Fibroblast of skin of abdomen (primary cell): ENCODE measurements around the gene EDDM3A.
"Not testable (repeated sequence)": the region's sequence is repeated elsewhere in the genome, so short reads cannot be mapped to it uniquely, and the experiment has no call there.

Experiments
- DNase-seq: peaks from one replicate; pipeline ENCODE4 v3.0.0-alpha.2; 2013

Gene EDDM3A

DNA sequence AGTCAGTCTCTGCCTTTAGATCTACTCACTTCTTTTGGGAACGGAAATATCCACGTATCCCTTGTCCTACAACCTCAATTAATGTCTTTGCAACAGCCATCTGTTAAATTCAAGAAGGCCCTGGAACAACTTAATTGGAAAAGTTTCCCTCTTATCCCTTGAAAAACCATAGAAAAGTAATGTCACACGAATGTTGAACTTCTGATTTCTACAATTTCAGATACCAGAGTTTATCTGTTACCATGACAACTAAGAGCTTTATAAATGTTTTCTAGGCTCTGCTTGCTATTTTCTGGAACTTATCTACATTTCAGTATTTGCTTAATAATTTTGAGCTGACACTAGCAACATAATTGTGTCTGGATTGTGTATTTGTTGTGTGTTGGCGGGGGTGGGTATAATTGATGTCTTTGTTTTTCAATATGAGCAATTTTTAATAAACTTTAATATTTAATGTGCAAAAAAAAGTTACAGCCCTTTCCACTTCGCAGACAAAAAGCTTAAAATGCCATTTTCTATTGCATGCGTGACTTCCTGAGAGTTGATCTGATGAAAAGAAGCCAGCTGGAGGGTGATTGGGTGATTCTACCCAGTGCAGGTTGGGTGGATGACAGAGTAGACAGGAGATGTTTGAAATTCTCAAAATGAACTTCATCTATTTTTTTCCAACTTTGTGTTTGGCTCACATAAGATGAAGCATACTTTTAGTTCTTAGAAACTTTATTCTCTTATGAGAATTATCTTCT is 11.8 kb upstream of the EDDM3A start:
- no peak for DNase-seq

DNA sequence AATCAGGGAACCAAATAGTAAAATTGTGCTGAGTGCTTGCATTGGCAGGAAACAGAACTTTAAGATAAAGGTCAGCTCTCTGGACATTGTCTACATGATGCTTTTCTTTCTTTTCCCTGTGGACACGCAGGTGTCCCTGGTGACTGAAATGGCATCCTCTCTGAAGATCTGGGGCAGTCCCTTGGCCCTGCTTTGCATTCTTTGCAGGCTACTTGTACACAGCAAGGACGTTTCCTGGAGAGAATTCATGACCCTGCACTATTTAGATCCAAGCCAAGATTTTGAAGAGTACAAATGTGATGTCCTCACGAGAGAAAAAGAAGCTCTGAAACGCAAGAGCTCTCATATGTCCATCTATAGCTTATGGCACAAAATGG is 11.3 kb upstream of the EDDM3A start:
- no peak for DNase-seq

DNA sequence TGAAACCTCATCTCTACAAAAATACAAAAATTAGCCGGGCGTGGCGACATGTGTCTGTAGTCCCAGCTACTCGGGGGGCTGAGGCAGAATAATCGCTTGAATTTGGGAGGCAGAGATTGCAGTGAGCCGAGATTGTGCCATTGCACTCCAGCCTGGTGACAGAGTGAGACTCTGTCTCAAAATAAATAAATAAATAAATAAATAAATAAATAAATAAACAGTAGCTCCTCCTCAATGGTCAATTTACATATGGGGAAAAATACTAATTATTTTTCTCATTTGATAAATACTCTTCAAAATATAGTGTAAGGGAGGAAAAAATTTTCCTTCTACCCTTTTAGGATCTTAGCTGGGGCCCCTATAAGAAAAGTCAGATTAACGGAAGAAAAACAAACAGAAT is 7.4 kb upstream of the EDDM3A start:
- DNase-seq = not testable (repeated sequence)

DNA sequence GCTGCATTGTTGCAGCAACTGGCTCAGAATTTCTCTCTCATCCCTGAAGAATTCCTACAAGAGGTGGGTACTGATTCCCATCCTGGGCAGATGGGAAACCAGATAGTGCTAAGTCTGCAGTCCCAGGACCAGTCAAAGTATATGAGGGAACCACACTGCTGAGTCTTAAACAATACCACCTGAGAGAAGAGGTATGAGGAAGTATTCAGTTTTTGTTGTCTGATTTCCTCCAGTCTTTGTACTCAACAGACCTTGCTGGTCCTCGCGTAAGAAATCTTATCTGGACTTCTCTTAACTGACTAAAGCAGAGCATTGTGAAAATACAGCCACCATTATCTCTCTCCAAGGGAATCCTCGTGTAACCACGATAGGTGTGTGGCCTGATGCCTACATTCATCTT is 3.6 kb upstream of the EDDM3A start:
- no peak for DNase-seq

DNA sequence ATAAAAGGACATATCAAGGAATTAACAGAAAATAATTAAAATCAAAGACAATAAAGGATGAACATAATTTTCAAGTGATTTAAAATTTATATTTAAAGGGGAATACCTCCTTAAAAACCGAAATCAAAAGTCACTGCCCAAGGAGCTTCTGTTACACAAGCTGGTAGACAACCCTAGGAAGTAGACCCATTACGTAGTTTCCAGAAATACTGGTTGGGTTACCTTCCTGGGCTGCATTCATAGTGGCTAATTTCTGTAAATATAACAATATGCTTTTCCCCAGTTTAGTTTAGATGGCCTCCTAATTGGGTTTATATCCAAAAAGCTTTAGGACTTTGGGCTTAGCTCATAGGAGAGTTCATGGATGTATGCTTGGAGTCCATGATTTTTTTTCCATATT is 2.1 kb upstream of the EDDM3A start:
- DNase-seq = no peak

DNA sequence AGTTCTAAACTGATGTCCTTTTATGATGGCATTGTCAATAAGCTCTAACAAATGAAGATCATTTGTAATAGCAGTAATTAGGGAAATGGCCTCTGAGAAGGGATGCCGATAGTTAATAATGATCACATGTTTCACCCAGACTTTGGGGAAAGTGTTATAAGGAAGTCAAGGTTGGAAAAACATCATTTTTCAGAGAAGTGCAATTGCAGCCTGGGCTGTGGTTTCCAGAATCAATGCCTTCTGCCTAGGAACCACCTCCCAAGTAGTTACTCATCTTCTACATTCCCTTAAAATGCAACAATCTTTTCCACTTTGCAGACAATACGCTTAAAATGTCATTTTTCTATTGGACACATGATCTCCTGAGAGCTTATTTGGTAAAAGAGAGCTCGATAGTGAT is 879 bp downstream of the EDDM3A start:
- no peak for DNase-seq

DNA sequence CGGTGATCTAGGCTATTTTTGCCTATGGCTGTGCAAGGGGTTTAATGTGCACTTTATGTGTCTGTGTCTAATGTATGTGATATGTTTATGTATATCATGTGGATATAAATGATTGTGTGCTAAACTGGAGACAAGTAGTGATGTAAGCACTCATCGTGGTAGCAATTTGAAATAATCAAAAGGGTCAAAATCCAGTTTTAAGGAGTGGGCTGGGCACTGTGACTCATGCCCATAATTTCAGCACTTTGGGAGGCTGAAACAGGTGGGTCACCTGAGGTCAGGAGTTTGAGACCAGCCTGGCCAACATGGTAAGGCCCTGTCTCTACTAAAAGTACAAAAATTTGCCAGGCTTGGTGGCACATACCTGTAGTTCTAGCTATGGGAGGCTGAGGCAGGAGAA is 2.8 kb downstream of the EDDM3A start:
- DNase-seq = no peak

DNA sequence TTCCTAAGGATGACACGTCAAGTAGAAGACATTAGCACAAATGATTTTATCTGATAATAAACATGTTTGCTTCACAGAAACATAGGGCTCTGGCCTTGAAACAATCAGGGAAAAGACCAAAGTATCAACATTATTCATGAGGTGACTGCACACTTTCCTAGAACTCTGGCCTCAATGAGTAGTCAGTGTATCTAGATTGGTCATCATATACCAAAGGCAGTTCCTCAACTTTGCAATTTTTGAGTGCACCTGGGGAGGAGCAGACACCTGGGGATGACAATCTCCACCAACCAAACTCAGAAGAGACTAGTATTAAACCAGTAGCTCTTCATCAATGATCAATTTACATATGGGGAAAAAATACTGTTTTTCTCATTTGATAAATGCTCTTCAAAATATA is 4.5 kb downstream of the EDDM3A start:
- DNase-seq = no peak

DNA sequence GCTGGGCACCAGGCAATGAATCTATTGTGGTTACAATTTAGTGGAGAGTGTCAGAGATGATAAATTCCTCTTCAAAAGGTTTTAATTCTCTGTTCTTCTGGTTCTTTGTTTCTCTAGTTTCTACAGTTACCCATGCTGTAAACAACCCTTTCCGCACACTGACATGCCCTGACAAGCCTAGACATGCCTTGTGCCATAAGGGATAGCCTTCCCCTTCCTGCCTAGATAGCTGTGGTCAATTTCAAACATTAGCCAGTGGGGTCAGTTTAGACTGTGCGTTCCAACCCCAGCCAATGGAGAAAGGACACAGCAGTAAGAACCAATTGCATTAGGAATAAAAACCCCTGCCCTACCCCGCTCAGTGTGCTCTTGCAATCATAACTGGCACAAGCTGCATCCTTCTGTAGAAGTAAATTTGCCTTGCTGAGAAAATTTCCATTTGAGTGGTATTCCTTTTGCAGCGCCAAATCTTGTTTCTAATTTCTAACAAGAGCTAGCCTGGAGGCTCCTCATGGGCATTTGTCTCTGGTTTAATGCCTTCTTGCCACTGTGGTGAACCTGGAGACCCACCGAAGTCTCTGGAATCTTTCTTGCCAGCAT is 6.4 kb downstream of the EDDM3A start:
- DNase-seq = no peak

DNA sequence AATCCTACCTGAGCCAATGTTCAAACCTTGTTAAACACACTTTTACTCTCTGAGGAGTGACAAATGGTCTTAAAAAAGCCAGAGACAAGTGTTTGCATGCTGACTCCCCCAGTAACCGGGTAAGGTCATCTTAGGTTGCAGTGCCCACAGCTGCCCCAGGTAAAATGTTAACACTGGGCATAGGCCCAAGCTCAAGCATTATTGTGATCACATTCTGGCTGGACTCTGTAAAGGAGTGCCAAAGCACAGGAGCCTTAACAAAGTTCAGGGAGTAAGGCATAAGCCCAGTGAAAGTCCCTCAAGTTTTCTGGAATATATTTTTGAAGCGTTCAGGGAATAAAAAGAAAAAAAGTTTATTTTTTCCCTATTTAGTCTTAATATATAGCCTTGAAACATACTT is 8.6 kb downstream of the EDDM3A start:
- no peak for DNase-seq

DNA sequence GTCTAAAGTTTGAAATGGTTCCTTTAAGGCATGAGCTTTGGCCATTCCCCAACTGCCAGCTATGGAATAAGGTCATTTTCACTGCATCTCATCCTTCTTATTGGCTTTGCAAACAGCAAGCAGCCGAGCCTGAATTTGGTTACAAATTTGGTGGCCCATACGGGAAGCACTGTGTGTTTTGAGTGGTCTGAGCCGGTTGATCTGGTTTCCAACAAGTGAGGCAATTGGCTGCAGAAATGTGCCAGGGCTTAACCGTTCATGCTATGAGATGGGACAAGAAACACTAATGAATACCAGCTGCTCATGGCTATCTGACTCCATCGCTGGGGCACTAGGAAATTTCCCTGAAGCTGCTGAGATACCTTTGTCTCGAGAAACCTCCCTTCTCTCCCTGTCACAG is 9.3 kb downstream of the EDDM3A start:
- DNase-seq = no peak

DNA sequence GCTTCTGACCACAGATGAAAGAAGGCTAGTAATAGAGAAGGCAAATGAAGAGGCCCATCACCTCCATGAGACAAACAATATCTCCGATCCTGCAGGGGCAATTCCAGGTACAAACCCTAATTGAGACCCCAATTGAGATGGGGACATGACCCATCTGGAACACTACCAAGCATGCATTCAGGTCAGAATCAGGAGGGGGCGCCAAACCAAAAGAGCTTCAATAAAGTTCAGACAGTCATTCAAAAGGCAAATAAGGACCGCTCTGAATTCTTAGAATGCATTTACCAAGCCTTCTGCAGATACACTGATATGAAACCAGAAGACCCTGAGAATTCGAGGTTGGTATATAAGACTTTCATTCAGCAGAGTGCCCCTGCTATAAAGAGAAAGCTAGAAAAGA is 12.3 kb downstream of the EDDM3A start:
- DNase-seq = no peak

DNA sequence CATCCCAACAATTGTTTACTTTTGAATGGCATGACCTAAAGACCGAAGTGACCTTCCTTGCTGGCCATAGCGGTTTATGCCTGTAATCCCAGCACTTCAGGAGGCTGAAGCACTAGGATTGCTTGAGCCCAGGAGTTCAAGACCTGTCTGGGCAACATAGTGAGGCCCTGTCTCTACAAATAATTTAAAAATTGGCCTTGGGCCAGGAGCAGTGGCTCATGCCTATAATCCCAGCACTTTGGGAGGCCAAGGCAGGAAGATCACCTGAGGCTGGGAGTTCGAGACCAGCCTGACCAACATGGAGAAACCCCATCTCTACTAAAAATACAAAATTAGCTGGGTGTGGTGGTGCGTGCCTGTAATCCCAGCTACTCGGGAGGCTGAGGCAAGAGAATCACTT is 13.8 kb downstream of the EDDM3A start:
- DNase-seq = not testable (repeated sequence)

DNA sequence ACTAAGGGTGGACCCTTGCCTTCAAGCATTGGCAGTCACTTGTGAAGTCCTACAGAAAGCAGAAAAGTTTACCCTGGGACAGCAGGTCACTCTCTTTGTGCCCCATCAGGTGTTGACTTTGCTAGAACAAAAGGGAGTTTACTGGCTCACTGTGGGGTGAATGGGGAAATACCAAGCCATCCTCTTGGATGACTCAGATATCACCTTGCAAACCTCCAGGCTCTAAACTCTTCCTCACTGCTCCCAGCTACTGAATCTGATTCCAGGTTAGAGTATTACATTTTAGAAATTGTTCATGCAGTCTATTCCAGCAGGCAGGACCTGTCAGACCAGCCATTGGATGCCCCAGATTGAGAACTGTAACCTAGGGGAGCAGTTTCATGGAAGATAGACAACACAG is 15.3 kb downstream of the EDDM3A start:
- no peak for DNase-seq

DNA sequence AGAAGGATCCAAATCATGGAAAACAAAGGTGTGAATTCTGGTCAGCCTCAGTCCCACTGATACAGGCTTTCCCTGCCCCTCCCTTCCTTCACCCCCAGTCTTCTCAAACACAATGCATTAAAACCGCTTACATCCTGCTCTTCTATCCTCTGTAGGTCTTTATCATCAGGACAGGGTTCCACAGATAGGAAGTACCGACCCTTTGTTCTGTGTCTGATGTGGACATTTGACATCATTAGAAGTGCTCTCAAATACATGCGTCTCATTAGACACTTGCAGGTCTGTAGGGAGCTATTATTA is 22.9 kb downstream of the EDDM3A start:
- no peak for DNase-seq

DNA sequence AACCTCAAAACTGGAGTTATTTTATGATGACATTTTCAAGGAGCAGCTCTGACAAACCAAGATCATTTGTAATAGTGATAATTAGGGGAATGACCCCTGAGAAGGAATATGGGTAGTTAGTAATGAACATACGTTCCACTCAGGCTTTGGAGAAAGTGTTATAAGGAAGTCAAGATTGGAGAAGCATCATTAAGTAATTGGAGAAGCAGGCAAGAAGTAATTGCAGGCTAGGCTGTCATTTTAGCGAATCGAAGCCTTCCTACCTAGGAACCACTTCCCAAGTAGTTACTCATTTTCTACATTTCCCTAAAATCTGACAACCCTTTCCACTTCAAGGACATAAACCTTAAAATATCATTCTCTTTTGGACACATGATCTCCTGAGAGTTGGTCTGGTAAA is 23.7 kb downstream of the EDDM3A start:
- no peak for DNase-seq

DNA sequence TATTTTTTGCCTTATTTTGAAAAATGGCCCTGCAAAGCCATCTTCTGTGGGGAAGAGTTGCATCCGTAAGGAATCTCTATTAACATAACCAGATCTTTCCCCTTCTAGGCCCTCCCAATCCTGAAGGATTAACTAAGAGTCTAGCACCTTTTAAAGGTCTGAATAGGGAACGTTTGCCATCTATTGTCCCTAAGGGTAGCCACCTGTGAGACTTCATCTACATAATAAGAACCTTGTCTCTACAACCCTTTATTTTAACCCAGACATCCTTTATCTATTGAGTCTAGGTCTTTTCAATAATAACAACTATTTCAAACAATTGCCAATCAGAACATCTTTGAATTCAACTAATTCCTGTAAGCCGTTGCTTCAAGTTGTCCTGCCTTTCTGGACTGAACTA is 27.0 kb downstream of the EDDM3A start:
- no peak for DNase-seq

DNA sequence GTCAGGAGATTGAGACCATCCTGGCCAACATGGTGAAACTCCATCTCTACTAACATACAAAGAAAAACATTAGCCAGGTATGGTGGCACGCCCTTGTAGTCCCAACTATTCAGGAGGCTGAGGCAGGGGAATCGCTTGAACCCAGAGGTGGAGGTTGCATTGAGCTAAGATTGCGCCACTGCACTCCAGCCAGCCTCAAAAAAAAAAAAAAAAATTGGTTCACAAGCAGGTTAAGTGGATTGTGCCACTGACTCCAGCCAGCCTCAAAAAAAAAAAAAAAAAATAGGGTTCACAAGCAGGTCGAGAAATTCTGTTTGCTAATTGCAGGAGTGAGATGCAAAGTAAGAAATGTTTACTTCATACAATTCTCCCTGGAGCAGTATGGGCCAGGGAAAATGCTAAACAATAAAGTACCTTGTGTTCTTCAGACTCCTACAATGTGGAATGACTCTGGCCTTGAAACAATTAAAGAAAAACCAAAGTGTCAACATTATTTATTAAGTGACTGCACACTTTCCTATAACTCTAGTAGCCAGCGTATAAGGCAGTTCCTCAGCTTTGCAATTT is 28.7 kb downstream of the EDDM3A start:
- DNase-seq = no peak

DNA sequence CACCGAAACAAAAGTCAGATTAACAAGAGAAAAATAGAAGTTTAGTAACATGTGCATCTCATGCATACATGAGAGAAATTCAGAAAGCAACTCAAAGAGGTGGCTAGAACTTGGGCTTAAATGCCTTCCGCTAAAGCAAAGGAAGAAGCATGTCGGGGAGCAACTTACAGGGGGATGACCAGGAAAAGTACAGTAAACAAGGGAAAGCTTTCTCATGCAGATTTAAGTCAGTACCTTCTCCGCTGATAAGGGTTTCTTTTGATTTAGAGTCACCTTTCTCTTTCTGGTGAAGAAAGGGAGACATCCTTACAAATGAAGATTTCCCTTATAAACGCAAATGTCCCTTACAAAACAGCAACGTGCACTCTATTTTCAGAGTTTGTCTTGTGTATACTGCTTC is 29.4 kb downstream of the EDDM3A start:
- DNase-seq = no peak

DNA sequence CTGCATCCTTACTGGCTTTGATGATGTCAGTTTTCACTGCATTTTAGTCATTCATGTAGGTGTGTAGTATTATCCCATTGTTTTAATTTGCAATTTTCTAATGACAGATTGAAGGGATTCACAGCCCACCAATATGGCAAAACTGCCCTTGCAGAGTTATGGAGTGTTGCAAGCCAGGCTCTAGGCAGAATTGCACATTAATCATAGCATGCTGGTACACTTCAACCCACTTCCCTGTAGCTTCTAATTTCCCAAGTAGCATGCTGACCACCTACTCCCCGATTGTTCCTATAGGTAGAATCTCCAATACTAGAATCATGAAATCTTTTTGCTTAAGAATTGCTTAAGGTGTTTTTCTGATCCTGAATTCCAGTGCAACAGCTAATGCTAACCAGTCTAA is 30.2 kb downstream of the EDDM3A start:
- no peak for DNase-seq

DNA sequence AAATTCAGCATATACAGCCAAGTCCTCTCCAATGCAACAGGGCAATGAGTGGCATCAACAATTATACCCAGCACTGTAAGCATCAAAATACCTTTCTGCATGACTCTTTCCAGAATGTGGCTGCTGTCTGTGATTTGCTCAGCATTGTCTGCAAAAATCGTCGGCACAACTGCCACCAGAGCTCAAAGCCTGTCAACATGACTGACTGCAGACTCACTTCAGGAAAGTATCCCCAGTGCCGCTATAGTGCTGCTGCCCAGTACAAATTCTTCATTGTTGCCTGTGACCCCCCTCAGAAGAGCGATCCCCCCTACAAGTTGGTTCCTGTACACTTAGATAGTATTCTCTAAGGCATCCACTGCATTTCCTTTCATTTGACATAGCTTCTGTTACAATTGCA is 36.1 kb downstream of the EDDM3A start:
- no peak for DNase-seq

DNA sequence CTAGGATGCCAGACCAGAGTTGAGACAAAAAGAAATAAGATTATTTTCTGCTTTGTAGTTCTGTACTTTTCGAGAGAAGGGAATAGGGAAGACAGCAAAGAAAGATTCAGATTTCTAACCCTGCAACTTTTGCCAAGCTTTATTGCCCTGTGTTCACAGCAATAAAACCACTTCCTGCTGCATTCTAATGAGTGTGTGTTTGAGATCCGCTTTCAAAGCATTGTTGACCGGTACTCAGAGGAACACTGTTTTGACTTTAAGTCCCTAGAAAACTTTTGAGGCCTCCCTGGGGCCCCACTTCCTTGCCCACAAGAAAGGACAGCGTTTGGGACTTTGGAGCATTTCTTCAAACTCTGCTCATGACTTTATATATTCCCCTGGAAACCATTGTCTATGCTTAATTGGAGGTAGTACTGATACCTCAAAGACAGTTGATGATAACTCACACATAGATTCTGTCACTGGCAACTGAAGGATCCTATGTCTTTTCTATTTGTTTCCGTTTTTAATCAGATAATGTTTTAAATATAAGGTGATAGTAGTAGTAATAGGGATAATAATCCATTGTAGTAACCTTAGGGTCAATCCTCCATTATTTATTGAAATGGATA is 36.7 kb downstream of the EDDM3A start:
- DNase-seq = no peak

DNA sequence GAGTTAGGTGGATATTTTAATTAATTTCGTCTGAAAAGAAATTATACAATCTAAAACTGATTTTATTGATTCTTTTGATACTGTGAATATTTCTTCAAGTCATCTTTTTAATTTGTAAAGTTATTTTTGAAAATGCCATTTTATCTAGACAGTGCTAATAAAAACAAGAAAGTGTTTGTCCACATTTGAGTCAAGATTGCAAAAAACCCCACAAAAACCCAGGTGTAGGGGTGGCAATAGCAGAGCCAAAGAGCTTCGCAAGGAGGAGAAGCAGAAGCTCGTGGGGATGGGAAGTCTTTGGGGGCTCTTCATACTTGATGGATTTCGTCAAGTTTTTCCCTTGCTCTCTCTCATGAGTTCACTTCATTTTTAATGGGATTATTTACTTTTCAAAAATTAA is 41.3 kb downstream of the EDDM3A start:
- DNase-seq = no peak

DNA sequence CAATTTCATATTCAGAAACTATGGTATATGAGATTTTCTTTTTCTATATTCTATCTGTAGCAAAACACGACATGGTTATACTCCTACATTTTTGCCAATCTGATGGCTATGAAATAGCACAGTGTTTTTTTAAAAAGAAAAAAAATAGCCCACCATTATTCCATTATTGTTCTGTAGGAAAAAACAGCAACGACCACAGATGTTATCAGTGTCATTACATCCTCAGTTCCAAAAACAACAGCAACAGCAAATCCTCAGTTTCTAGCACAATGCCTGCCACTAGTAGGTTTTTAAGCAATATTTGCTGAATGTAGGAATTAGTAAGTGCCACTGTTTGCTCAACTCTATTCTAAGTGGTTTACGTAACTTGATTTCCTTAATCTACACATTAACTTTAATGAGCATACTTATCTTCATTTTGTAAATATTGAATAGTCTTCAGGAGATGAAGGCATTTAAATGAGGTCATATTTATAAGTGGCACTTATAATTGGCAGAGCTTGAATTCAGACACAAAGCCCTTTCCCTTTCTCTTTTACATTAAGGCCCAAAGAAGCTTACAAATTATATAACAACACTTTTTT is 43.6 kb downstream of the EDDM3A start:
- DNase-seq = no peak
